Kidney (tissue), 14 donors: ENCODE measurements around the gene MED13. TPM values are rescaled to one million over a fixed set of nuclear protein-coding genes. Genes with fewer than 3 reads are reported as not detected.

ENCODE experiments used
- DNase-seq, 5 donors: peaks; one replicate each; pipeline ENCODE4 v3.0.0-alpha.2; 2013 to 2020
- FAIRE-seq: peaks from 2 replicates; lab custom pipeline; 2012; peaks lifted over from hg19 to GRCh38; lab: Jason Lieb, UNC
- H3K27ac ChIP-seq, 2 donors: one replicate each; pipeline ENCODE4 v1.7.0; 2013; ENCODE audit warnings: low read depth in 2 of 2, low read length in 2 of 2, inconsistent platforms in 1 of 2
- H3K27me3 ChIP-seq: one replicate; pipeline ENCODE4 v1.7.1; 2013; ENCODE audit warnings: low read length, inconsistent platforms; ENCODE audit not compliant: control insufficient read depth, insufficient read depth
- H3K36me3 ChIP-seq, 3 donors: one replicate each; pipeline versions ENCODE4 v1.7.0 to v1.7.1; 2013; ENCODE audit warnings: low read length in 3 of 3, control low read depth in 1 of 3, inconsistent platforms in 1 of 3; ENCODE audit not compliant: insufficient read depth in 3 of 3, control insufficient read depth in 2 of 3
- H3K4me1 ChIP-seq, 3 donors: one replicate each; pipeline versions ENCODE4 v1.7.0 to v1.7.1; 2013; ENCODE audit warnings: low read length in 3 of 3, inconsistent platforms in 1 of 3, low read depth in 1 of 3; ENCODE audit not compliant: control insufficient read depth in 2 of 3, insufficient read depth in 2 of 3
- H3K4me3 ChIP-seq, 3 donors: one replicate each; pipeline versions ENCODE4 v1.7.0 to v1.8.1; 2013; ENCODE audit warnings: low read length in 3 of 3, control low read depth in 1 of 3, inconsistent platforms in 1 of 3
- H3K9ac ChIP-seq, 3 donors: one replicate each; pipeline versions ENCODE4 v1.7.0 to v1.7.1; 2013; ENCODE audit warnings: low read length in 3 of 3, control low read depth in 1 of 3, inconsistent platforms in 1 of 3
- H3K9me3 ChIP-seq, 3 donors: one replicate each; pipeline versions ENCODE4 v1.7.0 to v1.7.1; 2013; ENCODE audit warnings: low read length in 3 of 3, control low read depth in 1 of 3, inconsistent platforms in 1 of 3; ENCODE audit not compliant: control insufficient read depth in 2 of 3, insufficient read depth in 1 of 3
- CTCF ChIP-seq: IDR thresholded peaks from 3 replicates; pipeline ENCODE4 v1.5.1; 2012; ENCODE audit warnings: mild to moderate bottlenecking, moderate library complexity, borderline replicate concordance; ENCODE audit not compliant: insufficient read depth; ENCODE audit errors: extremely low read depth
- intact Hi-C: fragments of 100-400 bp; cut with DNase I; formaldehyde crosslinking; loops from one replicate; pipeline ENCODE4 v1.11.1; 2022
- polyA plus RNA-seq: library from polyadenylated mRNA; stranded (reverse); fragments of 350-450 nt; fragmentation: Illumina TruSeq; extraction: RNeasy Lipid Tissue Mini Kit (QIAGEN cat#74804); gene quantifications from one replicate; pipeline ENCODE4 v1.2.3, GENCODE V29; 2014; ENCODE audit warnings: low read depth, low replicate concordance; ENCODE audit not compliant: insufficient read depth
- total RNA-seq: library from RNA; stranded (reverse); fragmentation: NEBNext Ultra II Directional; extraction: Animal tissue kit (Norgen Biotek cat#: 25700); gene quantifications from one replicate; pipeline ENCODE4 v1.2.1, GENCODE V29; 2021
- donor health status: control.
- donor health status: control.
- donor health status: control.
- donor health status: control.
- donor health status: control.
- donor health status: DM: yes; HTN: yes; CAD: no.
- donor health status: Normal renal cell carcinoma (clear cell type).

MED13 gene
- total and polyA plus RNA-seq, 2 donors from 2014 or later, result 6.4 to 73.6 TPM

GRCh38 chr17:61984821-61985220 is 80.3 kb downstream of the MED13 start:
- Histone ChIP-seq H3K27me3 (no peaks in the 10 kb centered on the region), H3K4me3 (no peak overlapping the region), H3K27ac (no peak overlapping the region), H3K9me3 (no peaks in the 10 kb centered on the region), H3K4me1 (no peaks in the 10 kb centered on the region), H3K9ac (no peak overlapping the region), H3K36me3 (peaks cover 7 to 35% (median 18%) of the 10 kb centered on the region in 3 donors)
- DNase-seq (no peak), FAIRE-seq (no peak)
- intact Hi-C loops, result no loop called here
- no peak for TF ChIP-seq CTCF

- FAIRE-seq, result no peak
- DNase-seq, result no peak
- H3K27me3 ChIP-seq, result no peaks in the 10 kb centered on the region
- no peaks in the 10 kb centered on the region for H3K9me3 ChIP-seq
- H3K4me1 ChIP-seq, result no peaks in the 10 kb centered on the region
- TF ChIP-seq CTCF, result no peak
- H3K27ac ChIP-seq, result no peak overlapping the region
- H3K9ac ChIP-seq, result no peak overlapping the region
- no peak overlapping the region for H3K4me3 ChIP-seq
- H3K36me3 ChIP-seq, result peaks cover 7 to 31% (median 19%) of the 10 kb centered on the region in 3 donors
- intact Hi-C loops, result no loop called here
Observed at GRCh38 chr17:61981323-61981722, 83.8 kb downstream of the MED13 start.

- H3K27ac ChIP-seq, result no peak overlapping the region
- H3K4me1 ChIP-seq, result no peaks in the 10 kb centered on the region
- peaks cover 7 to 26% (median 19%) of the 10 kb centered on the region in 3 donors for H3K36me3 ChIP-seq
- DNase-seq (no peak), FAIRE-seq (no peak)
- intact Hi-C loops, result no loop called here
- no peaks in the 10 kb centered on the region for H3K9me3 ChIP-seq
- no peak overlapping the region for H3K9ac ChIP-seq
- H3K4me3 ChIP-seq, result no peak overlapping the region
- no peaks in the 10 kb centered on the region for H3K27me3 ChIP-seq
- no peak for TF ChIP-seq CTCF
Observed at GRCh38 chr17:61980535-61980934, 84.5 kb downstream of the MED13 start.

- Histone ChIP-seq H3K9ac (no peak overlapping the region), H3K36me3 (peaks cover 2 to 13% (median 9%) of the 10 kb centered on the region in 3 donors), H3K27me3 (no peaks in the 10 kb centered on the region), H3K27ac (no peak overlapping the region), H3K4me3 (no peak overlapping the region), H3K9me3 (no peaks in the 10 kb centered on the region), H3K4me1 (no peaks in the 10 kb centered on the region)
- DNase-seq (no peak), FAIRE-seq (no peak)
- intact Hi-C loops, result no loop called here
- TF ChIP-seq CTCF, result no peak
Observed at GRCh38 chr17:61974115-61974514, 91.0 kb downstream of the MED13 start.
